Stimulated activated CD4-positive, alpha-beta T cell treated with anti-CD3 and anti-CD28 coated beads, Interleukin-2, amount 100 ng/mL, for 48 hours (primary cell): ENCODE results near the gene CGB2.
"Not testable (repeated sequence)": the region's sequence is repeated elsewhere in the genome, so short reads cannot be mapped to it uniquely, and the experiment has no call there.

Experiments
- DNase-seq, 2 donors: peaks; one replicate each; pipeline ENCODE4 v3.0.0-alpha.2; 2020

Gene CGB2

DNA sequence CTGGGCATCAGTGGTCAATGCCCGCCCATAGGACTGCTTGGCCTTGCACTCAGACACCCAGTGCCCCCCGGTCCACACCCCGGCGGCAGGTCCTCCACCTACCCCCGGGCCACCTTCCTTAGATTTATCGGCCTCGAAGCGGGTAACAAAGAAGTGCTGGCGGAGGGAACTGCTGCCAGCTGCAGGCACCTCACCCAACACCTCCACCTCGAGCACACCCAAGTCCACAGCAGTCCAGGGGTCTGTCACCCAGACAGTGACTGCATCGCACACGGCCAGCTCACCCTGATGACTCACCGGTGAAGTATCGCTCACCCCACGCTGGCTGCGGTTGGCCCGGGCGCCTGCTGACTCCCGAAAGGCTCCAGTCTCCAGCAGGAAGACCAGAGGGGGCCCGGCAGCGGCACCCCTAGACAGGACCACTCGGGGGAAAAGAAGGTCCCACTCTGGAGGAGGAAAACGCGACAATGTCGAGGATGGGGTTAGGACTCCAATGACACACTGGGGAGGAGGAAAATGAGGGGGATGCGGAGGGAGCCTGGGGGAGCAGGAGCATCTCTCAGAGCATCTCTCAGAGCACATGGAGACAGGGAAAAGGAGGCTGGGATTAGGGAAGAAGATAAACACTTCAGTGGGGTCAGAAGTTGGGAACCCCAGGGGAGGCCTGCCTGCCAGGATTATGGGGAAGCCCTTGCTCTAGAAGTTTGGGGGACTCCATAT, 7.0 kb downstream of the CGB2 start:
- DNase-seq, result not testable (repeated sequence)

DNA sequence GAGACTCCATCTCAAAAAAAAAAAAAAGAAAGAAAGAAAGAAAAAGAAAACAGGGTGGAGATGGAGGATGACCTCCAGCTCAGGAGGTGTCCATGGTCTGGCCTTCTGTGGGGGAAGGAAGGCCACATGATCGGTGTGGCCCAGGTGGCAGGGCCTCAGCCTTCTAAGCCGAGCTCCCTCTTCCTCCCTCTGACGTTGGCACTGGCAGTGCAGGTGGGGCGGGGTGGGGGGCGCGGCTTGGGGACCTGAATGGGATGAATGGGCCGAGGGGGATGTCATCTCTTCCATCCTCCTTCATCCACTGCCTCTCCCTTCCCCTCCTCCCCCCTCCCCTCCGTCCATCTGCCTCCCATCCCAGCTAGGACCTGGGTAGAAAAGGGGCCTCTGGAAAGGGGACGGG, 8.0 kb downstream of the CGB2 start:
- DNase-seq, result not testable (repeated sequence)

- DNase-seq, result no peak
These were observed 10.5 kb downstream of the CGB2 start for GRCh38 chr19:49042177-49042576.

DNA sequence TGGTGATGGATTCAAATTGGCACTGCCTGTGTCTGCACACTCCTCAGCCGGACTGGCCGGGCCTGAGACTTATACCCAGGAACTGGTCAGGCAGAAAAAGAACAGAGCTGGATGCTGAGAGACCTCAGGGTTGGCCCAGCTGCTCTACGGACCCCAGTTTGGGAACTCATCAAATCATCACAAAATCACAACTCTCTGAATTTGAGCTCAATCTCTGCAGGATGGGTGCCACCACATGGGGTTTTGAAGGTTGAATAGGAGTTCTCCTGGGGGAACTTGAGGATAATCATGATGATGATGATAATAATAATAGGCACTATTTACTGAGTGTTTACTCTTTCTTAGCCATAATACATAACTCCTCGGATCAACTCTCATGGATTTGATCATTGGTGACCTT, 11.0 kb downstream of the CGB2 start:
- DNase-seq, result not testable (repeated sequence)

- DNase-seq, result not testable (repeated sequence)
These were observed 11.9 kb downstream of the CGB2 start, which contains the start of gene CGB5 for GRCh38 chr19:49043548-49043947. TSS of gene CGB5 (plus strand) at chr19:49043848. CDS start at chr19:49044210, 362 bp downstream.

DNA sequence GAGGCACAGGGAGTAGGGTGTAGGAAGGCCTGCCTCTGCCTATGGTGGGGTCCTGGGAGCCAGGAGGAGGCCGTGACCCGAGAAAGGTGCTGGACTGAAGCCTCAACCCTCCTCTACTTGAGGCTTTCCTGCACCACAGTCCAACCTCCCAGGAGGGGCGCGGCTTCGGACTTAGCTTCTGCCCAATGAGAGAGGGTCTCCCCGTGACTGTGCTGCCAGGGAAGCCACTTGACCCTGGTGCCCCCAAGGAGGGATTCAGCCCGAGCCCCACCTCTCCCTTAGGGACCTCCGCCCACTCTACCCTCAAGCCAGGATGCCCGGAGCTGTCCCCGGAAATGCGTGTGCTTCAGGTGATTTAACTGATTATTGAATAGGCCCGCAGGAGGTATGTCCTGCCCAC, 17.3 kb downstream of the CGB2 start, which contains the start of gene CGB8:
TSS of gene CGB8 (minus strand) at position 101 of the 400 bp plus-strand sequence. CDS start 372 bp downstream, outside the sequence.
- not testable (repeated sequence) for DNase-seq

DNA sequence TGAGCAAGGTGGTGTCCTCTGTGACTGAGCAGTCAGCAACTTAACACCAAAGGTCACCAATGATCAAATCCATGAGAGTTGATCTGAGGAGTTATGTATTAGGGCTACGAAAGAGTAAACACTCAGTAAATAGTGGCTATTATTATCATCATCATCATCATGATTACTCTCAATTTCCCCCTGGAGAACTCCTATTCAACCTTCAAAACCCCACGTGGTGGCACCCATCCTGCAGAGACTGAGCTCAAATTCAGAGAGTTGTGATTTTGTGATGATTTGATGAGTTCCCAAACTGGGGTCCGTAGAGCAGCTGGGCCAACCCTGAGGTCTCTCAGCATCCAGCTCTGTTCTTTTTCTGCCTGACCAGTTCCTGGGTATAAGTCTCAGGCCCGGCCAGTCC, 18.1 kb downstream of the CGB2 start:
- DNase-seq, result not testable (repeated sequence)

DNA sequence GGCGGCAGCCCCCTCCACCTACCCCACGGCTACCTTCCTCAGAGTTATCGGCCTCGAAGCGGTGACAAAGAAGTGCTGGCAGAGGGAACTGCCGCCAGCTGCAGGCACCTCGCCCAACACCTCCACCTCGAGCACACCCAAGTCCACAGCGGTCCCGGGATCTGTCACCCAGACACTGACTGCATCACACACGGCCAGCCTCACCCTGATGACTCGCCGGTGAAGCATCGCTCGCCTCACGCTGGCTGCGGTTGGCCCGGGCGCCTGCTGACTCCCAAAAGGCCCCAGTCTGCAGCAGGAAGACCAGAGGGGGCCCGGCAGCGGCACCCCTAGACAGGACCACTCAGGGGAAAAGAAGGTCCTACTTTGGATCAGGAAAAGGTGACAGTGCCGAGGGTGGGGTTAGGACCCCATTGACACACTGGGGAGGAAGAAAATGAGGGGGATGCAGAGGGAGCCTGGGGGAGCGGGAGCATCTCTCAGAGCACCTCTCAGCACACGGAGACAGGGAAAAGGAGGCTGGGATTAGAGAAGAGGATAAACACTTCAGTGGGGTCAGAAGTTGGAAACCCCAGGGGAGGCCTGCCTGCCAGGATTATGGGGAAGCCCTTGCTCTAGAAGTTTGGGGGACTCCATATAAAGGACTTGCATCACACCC, 18.8 kb downstream of the CGB2 start:
- not testable (repeated sequence) for DNase-seq

- DNase-seq, result peak; percentile 34 to 36
These were observed 24.6 kb downstream of the CGB2 start for GRCh38 chr19:49056101-49056901.

- DNase-seq, result not testable (repeated sequence)
These were observed 25.4 kb downstream of the CGB2 start for GRCh38 chr19:49056902-49057596.

DNA sequence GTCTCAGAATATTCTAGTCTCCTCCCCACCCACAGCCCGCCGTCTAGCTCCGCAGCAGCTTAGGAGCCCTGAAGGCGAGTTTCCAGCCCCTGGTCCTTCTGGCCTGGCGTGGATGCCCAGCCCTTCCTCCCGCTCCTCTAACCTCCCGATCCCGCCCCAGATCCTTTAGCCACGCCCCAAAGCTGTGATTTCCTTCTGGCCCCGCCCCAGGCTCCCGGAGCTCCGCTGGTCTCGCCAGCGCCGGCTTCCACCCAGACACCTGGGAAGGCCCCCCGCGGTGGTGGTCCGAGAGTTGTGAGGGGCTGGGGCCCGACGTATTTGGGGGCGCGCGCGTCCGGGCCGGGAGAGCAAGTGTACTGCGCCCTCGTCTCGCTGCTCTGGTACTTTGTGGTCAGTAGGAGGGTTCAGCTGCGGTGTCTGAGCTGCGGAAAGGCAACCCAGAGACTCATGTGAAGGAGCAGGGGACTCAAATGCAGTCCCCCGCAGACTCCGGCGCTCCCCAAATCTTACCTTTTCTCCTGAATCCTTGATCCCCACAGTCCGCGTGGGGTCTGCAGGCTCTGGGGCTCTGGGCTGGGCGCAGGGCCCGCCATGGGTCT, 26.0 kb downstream of the CGB2 start, which contains the start of gene CGB7:
TSS of gene CGB7 (minus strand) at position 114 of the 599 bp plus-strand sequence. CDS start 2,374 bp downstream, outside the sequence.
- peak in 1 of 2 donors; percentile 31 for DNase-seq

- DNase-seq, result peak in 1 of 2 donors; percentile 23
These were observed 26.9 kb downstream of the CGB2 start for GRCh38 chr19:49058562-49058961.

GRCh38 chr19:49059053-49059452, 27.4 kb downstream of the CGB2 start:
- no peak for DNase-seq

GRCh38 chr19:49061000-49061399, 29.3 kb downstream of the CGB2 start:
- DNase-seq, result no peak

DNA sequence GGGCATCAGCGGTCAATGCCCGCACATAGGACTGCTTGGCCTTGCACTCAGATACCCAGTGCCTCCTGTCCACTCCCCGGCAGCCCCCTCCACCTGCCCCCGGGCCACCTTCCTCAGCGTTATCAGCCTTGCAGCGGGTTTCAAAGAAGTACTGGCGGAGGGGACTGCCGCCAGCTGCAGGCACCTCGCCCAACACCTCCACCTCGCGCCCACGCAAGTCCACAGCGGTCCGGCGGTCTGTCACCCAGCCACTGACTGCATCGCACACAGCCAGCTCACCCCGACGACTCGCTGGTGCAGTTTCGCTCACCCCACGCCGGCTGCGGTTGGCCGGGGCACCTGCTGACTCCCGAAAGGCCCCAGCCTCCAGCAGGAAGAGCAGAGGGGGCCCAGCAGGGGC, 29.8 kb downstream of the CGB2 start:
- DNase-seq, result no peak

GRCh38 chr19:49064029-49064629, 32.4 kb downstream of the CGB2 start:
- DNase-seq, result no peak

GRCh38 chr19:49064768-49065611, 33.3 kb downstream of the CGB2 start, which contains the start of gene NTF4:
TSS of gene NTF4 (minus strand) at chr19:49064818. CDS start at chr19:49061997, 2,821 bp downstream.
- no peak for DNase-seq

DNA sequence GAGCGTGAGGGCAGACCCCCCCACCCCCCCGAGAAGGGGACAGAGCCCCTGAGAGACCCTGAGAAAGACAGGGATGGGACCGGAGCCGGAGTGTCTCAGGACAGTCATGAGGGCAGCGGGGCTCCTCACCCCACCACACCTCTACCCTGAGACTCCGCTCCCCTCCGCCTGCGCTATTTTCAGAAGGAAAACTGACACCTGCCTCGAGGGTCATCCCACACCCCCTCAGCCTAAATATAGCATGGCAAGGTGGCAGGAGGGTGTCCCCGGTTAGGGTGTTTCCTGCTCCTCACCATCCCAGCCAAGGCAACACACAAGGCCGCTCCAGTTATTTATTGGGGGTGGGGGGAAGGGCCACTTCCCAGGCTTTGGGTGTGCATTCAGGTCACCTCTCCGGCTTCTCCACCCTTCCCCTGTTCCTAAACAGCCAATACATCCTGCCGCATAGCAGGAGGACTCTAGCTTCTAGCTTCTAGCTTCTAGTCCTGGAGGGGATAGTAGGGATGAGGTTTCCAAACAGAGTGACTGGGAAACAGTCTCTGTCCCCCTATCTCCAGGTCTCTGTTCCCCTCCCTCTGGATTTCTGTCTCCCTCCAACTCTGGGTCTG, 34.3 kb downstream of the CGB2 start:
- DNase-seq, result no peak

DNA sequence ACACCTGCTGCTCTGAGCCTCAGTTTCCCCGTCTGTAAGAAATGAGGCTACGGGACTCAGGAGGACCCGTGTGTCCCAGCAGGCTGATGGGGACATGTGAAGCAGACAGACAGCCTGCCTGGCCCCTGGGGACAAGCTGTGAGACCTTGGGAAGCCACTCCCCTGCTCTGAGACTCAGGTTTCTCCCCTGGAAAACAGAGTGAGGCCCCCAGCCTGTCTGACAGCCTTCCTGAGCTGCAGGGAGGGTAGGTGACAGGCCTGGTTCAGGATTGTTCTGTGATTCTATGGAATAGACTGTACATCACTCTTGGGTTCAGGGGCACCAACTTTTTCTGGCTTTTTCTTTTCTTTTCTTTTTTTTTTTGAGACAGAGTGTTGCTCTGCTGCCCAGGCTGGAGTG, 35.9 kb downstream of the CGB2 start:
- DNase-seq, result no peak

DNA sequence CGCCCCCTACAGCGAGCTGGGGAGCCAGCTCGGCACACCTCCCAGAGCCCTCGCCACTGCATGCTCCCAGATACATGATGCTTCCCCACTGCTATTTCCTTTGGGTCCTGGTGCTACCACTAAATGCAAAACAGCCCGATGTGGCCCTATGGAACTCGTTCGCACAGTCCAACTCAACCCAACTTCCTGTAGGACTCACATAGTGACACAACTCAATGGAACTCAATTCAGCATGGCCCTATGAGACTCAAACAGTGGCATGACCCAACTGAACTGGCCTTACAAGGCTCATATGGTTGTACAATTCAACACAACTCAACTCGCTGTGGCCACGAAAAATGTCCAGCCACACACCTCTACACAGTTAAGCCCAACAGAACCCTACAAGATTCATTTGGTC, 37.3 kb downstream of the CGB2 start:
- DNase-seq, result no peak
